ENCODE data around the gene PDLIM3. TPM values are rescaled to one million over a fixed set of nuclear protein-coding genes. Genes with fewer than 3 reads are reported as not detected.

The PDLIM3 gene
- total RNA-seq, 3 donors from 2014 or later (not counting 1 experiment from before 2014, with no cell fraction given): not detected

- ATAC-seq: no peak
- WGBS (ENCODE audit: insufficient coverage): 85% methylated on average over 7 of the region's 8 CpGs
- intact Hi-C loops (cut with micrococcal nuclease): no loop called here
Observed at GRCh38 chr4:185529413-185529812, 5.9 kb downstream of the PDLIM3 start.

GRCh38 chr4:185524888-185525863 lies 10.1 kb downstream of the PDLIM3 start:
- ATAC-seq: no peak
- peaks cover 3% of the 10 kb centered on the region for H3K27me3 ChIP-seq (ENCODE audit: control insufficient read depth, insufficient read depth, low read length)
- intact Hi-C loops (cut with micrococcal nuclease): no loop called here
- Mint-ChIP-seq H3K27me3 (ENCODE audit: low read depth in 2 of 2) (peaks cover 0 to 12% of the 10 kb centered on the region in 2 donors), H3K27ac (no peak overlapping the region), H3K4me3 (no peak overlapping the region), H3K9me3 (peaks cover 3% of the 10 kb centered on the region in 2 donors), H3K36me3 (peaks cover 6% of the 10 kb centered on the region), H3K4me1 (no peaks in the 10 kb centered on the region)
- no peaks in the 10 kb centered on the region for H3K36me3 ChIP-seq (ENCODE audit: control insufficient read depth, insufficient read depth, low read length)
- DNase-seq: no peak
- H3K4me1 ChIP-seq (ENCODE audit: control insufficient read depth, insufficient read depth, low read length): no peaks in the 10 kb centered on the region
- H3K4me3 ChIP-seq (ENCODE audit: low read length): no peak overlapping the region
- 96% methylated on average over 4 of the region's 5 CpGs for WGBS (ENCODE audit: insufficient coverage)
- peaks cover 5% of the 10 kb centered on the region for H3K9me3 ChIP-seq (ENCODE audit: control insufficient read depth, insufficient read depth, low read length)
- TF ChIP-seq CTCF (IDR thresholded peaks at IDR 0.05): no peak
- no peak overlapping the region for H3K27ac ChIP-seq (ENCODE audit: low read length)

More at GRCh38 chr4:185529413-185529812, 5.9 kb downstream of the PDLIM3 start:
- no peaks in the 10 kb centered on the region for H3K4me1 Mint-ChIP-seq
- Histone ChIP-seq H3K36me3 (ENCODE audit: control insufficient read depth, insufficient read depth, low read length) (no peaks in the 10 kb centered on the region), H3K27me3 (ENCODE audit: control insufficient read depth, insufficient read depth, low read length) (peaks cover 8% of the 10 kb centered on the region), H3K9me3 (ENCODE audit: control insufficient read depth, insufficient read depth, low read length) (peaks cover 5% of the 10 kb centered on the region), H3K27ac (ENCODE audit: low read length) (no peak overlapping the region), H3K4me3 (ENCODE audit: low read length) (no peak overlapping the region), H3K4me1 (ENCODE audit: control insufficient read depth, insufficient read depth, low read length) (no peaks in the 10 kb centered on the region)
- no peak overlapping the region for H3K27ac Mint-ChIP-seq
- no peak for TF ChIP-seq CTCF (IDR thresholded peaks at IDR 0.05)
- H3K36me3 Mint-ChIP-seq: peaks cover 6% of the 10 kb centered on the region
- H3K4me3 Mint-ChIP-seq: no peak overlapping the region
- peaks cover 16 to 18% of the 10 kb centered on the region in 2 donors for H3K27me3 Mint-ChIP-seq (ENCODE audit: low read depth in 2 of 2)
- H3K9me3 Mint-ChIP-seq: peaks cover 3% of the 10 kb centered on the region in 2 donors
- DNase-seq: no peak

- no peak for DNase-seq
- peaks cover 3% of the 10 kb centered on the region for H3K27me3 ChIP-seq (ENCODE audit: control insufficient read depth, insufficient read depth, low read length)
- WGBS (ENCODE audit: insufficient coverage): 89% methylated on average over 7 of the region's 7 CpGs
- H3K9me3 Mint-ChIP-seq: peaks cover 3% of the 10 kb centered on the region in 2 donors
- no peak overlapping the region for H3K4me3 ChIP-seq (ENCODE audit: low read length)
- no peak overlapping the region for H3K27ac Mint-ChIP-seq
- TF ChIP-seq CTCF (IDR thresholded peaks at IDR 0.05): no peak
- H3K36me3 ChIP-seq (ENCODE audit: control insufficient read depth, insufficient read depth, low read length): no peaks in the 10 kb centered on the region
- H3K4me1 Mint-ChIP-seq: no peaks in the 10 kb centered on the region
- intact Hi-C loops (cut with micrococcal nuclease): no loop called here
- H3K9me3 ChIP-seq (ENCODE audit: control insufficient read depth, insufficient read depth, low read length): peaks cover 5% of the 10 kb centered on the region
- H3K4me1 ChIP-seq (ENCODE audit: control insufficient read depth, insufficient read depth, low read length): no peaks in the 10 kb centered on the region
- ATAC-seq: no peak
- peaks cover 2 to 10% of the 10 kb centered on the region in 2 donors for H3K27me3 Mint-ChIP-seq (ENCODE audit: low read depth in 2 of 2)
- no peak overlapping the region for H3K4me3 Mint-ChIP-seq
- H3K27ac ChIP-seq (ENCODE audit: low read length): no peak overlapping the region
- H3K36me3 Mint-ChIP-seq: peaks cover 6% of the 10 kb centered on the region
Observed at GRCh38 chr4:185523862-185524261, 11.4 kb downstream of the PDLIM3 start.
